Stimulated activated naive CD8-positive, alpha-beta T cell treated with anti-CD3 and anti-CD28 coated beads, Interleukin-15, Interleukin-2, amounts not matched to agents 100 ng/mL and 50 ng/mL, for 24 hours (primary cell): Measurements from ENCODE around the gene GMPPB.
A peak's percentile ranks its signal among the peaks of the same experiment; 100 is the strongest.

Experiments used
- H3K27ac Mint-ChIP-seq: one replicate; pipeline ENCODE4 v1.8.0; 2021; ENCODE audit warnings: mild to moderate bottlenecking, mixed read lengths
- H3K27me3 Mint-ChIP-seq: one replicate; pipeline ENCODE4 v1.8.0; 2021; ENCODE audit warnings: mixed read lengths
- H3K36me3 Mint-ChIP-seq: one replicate; pipeline ENCODE4 v1.8.0; 2021; ENCODE audit warnings: low read depth, mixed read lengths
- H3K4me1 Mint-ChIP-seq: one replicate; pipeline ENCODE4 v1.8.0; 2021; ENCODE audit warnings: low read depth, mixed read lengths
- H3K4me3 Mint-ChIP-seq: one replicate; pipeline ENCODE4 v1.8.0; 2021; ENCODE audit warnings: mild to moderate bottlenecking, mixed read lengths
- H3K9me3 Mint-ChIP-seq: one replicate; pipeline ENCODE4 v1.8.0; 2021; ENCODE audit warnings: mixed read lengths

GMPPB gene

DNA sequence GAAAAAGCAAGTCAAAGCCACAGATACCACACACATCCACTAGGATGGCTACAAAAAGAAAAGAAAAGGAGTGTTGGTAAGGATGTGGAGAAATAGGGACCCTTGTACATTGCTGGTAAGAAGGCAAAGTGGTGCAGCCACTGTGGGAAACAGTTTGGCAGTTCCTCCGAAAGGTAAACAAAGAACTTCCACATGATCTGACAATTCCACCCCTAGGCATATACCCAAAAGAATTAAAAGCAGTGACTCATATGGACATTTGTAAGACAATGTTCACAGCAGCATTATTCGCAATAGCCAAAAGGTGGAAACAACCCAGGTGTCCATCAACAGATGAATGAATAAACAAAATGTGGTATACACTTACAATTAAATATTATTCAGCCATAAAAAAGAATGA lies 22.2 kb upstream of the GMPPB start:
- peaks cover 39% of the 10 kb centered on the region for H3K36me3 Mint-ChIP-seq
- H3K27ac Mint-ChIP-seq, result no peak overlapping the region
- no peak overlapping the region for H3K4me3 Mint-ChIP-seq
- H3K4me1 Mint-ChIP-seq, result no peaks in the 10 kb centered on the region
- H3K27me3 Mint-ChIP-seq, result no peaks in the 10 kb centered on the region
- H3K9me3 Mint-ChIP-seq, result no peaks in the 10 kb centered on the region

DNA sequence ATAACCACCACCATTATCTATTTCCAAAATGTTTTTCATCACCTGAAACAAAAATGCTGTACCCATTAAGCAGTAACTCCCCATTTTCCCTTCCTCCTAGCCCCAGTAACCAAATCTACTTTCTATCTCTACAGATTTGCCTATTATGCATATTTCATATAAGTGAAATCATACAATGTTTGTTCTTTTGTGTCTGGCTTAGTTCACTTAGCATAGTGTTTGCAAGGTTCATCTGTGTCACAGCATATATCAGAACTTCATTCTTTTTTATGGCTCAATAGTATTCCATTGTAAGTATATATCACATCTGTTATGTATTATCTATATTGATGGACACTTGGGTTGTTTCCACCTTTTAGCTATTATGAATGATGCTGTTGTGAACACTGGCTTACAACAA lies 16.7 kb upstream of the GMPPB start:
- Mint-ChIP-seq H3K36me3 (peaks cover 41% of the 10 kb centered on the region), H3K27ac (no peak overlapping the region), H3K27me3 (no peaks in the 10 kb centered on the region), H3K4me1 (no peaks in the 10 kb centered on the region), H3K9me3 (no peaks in the 10 kb centered on the region), H3K4me3 (no peak overlapping the region)

DNA sequence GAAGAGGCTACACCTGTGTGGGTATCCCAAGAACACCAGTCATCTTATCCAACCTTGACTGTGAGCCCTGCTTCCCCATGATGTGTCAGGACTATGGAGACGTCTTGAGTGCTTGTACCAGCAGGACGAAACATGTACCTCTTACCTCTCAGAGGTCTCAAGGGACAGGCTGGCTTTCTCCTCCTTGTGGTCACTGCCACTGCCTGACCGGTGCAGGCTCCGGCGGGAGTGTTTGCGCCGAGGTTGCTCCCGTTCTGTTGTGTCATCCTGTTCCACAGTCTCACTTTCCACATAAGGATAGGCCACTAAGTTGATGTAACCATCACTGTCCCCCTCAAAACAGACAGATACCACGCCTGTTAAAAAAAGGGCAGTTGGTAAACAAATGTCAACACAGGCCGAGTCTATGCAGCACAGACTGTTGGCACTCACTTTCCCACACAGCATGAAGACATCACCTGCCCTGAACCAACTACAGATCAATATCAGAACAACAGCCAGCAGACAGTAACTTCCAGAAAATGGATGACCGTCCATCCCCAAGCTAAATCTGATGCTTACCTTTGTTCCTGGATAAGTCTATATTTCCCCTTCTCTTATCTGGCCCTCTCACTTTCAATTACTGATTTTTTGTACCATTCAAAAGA lies 14.4 kb upstream of the GMPPB start:
- peaks cover 37% of the 10 kb centered on the region for H3K36me3 Mint-ChIP-seq
- H3K4me1 Mint-ChIP-seq, result no peaks in the 10 kb centered on the region
- H3K4me3 Mint-ChIP-seq, result no peak overlapping the region
- no peak overlapping the region for H3K27ac Mint-ChIP-seq
- H3K9me3 Mint-ChIP-seq, result no peaks in the 10 kb centered on the region
- no peaks in the 10 kb centered on the region for H3K27me3 Mint-ChIP-seq

DNA sequence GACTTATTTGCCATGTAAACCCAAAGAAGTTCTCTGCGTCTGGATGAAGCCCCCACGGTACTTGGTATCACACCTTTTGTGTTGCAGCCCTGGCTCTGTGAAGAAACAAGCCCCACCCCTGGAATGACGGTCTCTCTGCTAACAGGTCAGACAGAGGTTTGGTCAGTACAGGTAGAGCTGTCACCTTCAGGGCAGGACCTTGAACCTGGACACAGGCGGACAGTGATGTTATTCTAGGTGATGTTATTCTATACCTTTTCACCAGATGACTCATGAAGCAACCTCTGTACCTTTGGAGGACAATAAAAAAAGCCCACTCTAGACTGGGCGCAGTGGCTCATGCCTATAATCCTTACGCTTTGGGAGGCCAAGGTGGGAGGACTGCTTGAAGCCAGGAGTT lies 11.0 kb upstream of the GMPPB start:
- Mint-ChIP-seq H3K4me1 (no peaks in the 10 kb centered on the region), H3K27me3 (no peaks in the 10 kb centered on the region), H3K4me3 (no peak overlapping the region), H3K36me3 (peaks cover 58% of the 10 kb centered on the region), H3K9me3 (no peaks in the 10 kb centered on the region), H3K27ac (no peak overlapping the region)

DNA sequence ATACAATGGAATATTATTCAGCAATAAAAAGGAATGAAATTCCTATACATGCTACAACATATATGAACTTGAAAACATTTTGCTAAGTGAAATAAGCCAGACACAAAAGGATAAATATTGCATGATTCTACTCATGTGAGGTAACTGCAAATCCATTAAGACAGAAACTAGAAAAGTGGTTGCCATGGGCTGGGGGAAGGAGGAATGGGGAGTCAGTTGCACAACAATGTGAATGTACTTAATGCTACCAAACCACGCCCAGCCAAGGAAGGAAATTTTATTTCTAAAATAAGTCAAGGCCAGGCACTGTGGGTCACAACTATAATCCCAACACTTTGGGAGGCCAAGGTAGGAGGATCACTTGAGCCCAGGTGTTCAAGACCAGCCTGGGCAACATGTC lies 9.8 kb upstream of the GMPPB start:
- Mint-ChIP-seq H3K4me3 (no peak overlapping the region), H3K36me3 (peaks cover 55% of the 10 kb centered on the region), H3K27ac (no peak overlapping the region), H3K9me3 (no peaks in the 10 kb centered on the region), H3K27me3 (no peaks in the 10 kb centered on the region), H3K4me1 (no peaks in the 10 kb centered on the region)

DNA sequence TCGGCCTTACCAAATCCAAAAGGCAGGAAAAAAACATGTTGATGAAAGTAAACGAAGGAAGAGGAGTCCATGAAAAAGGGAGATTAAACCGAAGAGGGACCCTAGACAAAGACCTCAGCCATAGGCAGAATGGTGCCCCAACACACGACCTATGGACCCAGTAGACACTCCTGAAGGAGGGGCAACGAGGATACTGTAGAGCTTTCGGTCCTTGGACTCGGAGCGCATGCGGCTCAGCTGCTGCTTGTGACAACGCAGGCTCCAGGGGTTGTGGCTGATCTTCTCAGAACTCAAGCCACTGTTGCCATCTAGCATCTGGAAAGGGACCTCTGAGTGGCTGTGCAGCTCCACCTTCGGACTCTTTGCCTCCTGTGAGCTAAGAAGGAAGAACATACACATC lies 8.8 kb upstream of the GMPPB start:
- Mint-ChIP-seq H3K27me3 (no peaks in the 10 kb centered on the region), H3K36me3 (peaks cover 48% of the 10 kb centered on the region), H3K9me3 (no peaks in the 10 kb centered on the region), H3K4me3 (no peak overlapping the region), H3K4me1 (no peaks in the 10 kb centered on the region), H3K27ac (no peak overlapping the region)

DNA sequence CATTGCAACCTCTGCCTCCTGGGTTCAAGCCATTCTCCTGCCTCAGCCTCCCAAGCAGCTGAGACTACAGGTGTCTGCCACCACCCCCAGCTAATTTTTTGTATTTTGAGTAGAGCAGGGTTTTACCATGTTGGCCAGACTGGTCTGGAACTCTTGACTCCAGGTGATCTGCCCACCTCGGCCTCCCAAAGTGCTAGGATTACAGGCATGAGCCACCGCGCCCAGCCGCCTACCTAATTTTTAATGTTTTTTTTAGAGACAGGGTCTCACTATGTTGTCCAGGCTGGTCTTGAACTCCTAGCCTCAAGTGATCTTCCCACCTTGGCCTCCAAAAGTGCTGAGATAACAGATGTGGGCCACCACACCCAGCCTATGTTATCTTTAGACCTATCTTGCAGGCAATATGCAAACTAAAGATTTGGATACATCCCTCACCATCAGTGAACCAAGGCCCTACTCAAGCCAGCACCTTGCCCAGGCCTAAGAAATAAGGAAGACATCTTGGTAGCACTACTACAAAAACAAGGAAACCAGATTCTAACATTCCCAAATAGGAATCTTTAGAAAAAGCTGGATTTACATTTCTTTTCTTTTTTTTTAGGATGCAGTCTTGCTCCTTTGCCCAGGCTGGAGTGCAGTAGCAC lies 6.3 kb upstream of the GMPPB start:
- H3K27me3 Mint-ChIP-seq, result no peaks in the 10 kb centered on the region
- H3K4me1 Mint-ChIP-seq, result no peaks in the 10 kb centered on the region
- no peaks in the 10 kb centered on the region for H3K9me3 Mint-ChIP-seq
- peaks cover 31% of the 10 kb centered on the region for H3K36me3 Mint-ChIP-seq
- no peak overlapping the region for H3K4me3 Mint-ChIP-seq
- no peak overlapping the region for H3K27ac Mint-ChIP-seq

DNA sequence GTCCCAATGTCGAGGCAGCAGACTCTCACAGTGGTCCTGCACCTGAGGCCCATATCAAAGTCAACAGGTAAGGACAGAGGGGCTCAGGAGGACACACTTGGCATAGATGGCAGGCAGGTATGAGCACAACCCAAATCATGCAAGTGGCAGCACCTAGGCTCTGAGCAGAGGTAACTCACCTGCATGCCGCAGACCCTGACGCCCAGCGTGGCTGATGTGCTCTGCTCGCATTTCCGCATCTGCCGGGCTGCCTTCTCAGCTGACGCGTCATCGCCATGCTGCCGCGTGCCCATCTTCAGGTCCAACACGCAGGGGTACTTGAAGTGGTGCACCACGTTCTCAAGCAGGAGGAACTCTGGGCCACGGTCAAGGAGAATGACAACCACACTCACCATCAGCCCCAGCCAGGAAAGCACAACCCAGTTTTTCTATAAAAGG lies 4.2 kb upstream of the GMPPB start:
- Mint-ChIP-seq H3K9me3 (no peaks in the 10 kb centered on the region), H3K27me3 (no peaks in the 10 kb centered on the region), H3K27ac (no peak overlapping the region), H3K4me1 (peaks cover 9% of the 10 kb centered on the region), H3K36me3 (peaks cover 23% of the 10 kb centered on the region), H3K4me3 (no peak overlapping the region)

DNA sequence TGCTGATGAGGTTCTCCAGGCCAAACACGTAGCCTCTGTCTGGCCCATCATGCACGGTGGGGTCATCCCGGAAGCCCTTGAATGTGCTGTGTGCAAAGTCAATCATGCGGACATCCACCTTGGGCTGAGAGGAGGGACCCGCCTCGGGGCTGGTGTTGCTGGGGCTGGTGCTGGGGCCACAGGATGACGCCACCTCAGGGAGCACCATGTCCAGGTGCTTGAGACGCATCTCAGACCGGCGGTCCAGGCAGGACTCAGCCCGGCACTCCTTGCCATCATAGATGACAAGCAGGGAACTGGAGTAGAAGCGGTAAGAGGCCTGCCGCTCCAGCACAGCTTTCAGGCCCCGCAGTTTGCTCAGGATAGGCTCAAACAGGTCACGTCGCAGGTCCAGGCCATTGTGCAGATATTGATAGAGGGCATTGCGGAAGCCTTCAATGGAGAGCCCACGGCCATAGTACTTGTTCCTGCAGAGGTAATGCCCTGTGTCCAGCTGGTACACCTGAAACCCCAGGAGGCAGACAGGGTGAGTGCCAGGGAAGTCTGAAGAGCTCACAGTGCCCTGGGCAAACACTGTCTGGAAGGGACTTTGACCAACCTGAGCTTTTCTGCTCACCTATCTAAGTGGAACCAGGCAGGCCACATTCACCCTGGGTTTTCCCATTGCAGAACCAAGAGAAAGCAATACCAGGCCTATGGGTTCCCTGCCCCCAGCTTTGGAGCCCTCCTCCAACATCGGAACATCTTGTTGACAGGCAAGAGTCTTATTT lies 3.6 kb upstream of the GMPPB start:
- no peak overlapping the region for H3K27ac Mint-ChIP-seq
- H3K9me3 Mint-ChIP-seq, result no peaks in the 10 kb centered on the region
- no peak overlapping the region for H3K4me3 Mint-ChIP-seq
- H3K27me3 Mint-ChIP-seq, result no peaks in the 10 kb centered on the region
- peaks cover 15% of the 10 kb centered on the region for H3K4me1 Mint-ChIP-seq
- peaks cover 22% of the 10 kb centered on the region for H3K36me3 Mint-ChIP-seq

DNA sequence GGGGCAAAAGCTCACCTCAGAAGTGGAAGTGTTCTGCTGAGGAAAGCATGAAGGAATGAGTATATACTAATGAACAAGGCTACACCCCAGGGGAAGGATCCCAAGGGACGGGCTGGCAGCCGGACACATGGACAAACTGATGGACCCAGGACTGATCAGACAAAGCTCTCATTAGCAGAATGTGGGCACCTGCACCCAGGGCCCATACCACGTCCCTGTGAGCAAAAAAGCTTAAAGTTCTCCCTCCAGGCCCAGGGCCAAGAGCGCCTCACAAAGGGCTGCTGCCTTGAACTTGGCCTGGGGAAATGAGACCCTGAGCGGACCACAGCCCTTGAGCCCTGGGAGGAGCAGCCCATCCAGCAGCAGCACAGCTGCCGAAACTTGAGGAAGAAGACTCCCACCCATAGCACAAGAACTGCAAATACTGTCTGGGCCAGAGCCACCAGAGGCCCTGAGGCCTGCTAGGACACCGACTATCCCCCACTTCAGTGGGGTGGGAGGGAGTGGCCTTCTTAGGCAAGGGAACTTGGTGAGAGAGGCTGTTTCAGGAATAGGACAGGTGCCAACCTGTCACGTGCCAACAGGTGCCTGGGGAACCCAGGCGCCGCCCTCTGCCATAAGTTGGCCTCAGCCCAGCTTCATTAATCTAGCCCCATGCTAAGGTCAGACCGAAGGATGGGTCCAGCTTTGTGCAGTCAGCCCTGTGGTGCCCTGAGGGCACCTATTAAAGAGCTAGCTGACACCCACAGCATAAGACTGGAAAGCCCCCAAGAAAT lies 2.3 kb upstream of the GMPPB start:
- Mint-ChIP-seq H3K27ac (peak overlapping the region; percentile 61), H3K4me1 (peaks cover 21% of the 10 kb centered on the region), H3K4me3 (no peak overlapping the region), H3K9me3 (no peaks in the 10 kb centered on the region), H3K27me3 (no peaks in the 10 kb centered on the region), H3K36me3 (peaks cover 18% of the 10 kb centered on the region)

DNA sequence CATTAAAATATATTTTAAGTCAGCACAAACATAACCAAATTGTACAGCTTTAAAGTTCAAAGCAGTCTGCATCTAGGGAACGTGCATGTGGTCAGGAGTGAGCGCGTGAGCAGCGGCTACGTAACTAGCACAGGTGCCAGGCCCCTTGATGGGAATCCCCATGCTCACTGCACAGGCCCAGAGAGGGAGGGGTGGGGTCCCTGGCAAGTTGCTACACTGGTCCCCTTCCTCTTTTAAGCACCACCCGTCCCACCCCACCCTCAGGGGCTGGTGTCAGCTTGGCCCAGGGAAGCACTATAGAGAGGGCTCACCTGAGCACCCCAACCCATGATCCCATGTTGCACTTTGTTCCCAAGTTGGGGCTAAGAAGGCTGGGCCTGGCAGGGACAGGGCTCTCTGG lies 835 bp upstream of the GMPPB start:
- peaks cover 13% of the 10 kb centered on the region for H3K36me3 Mint-ChIP-seq
- H3K27ac Mint-ChIP-seq, result peak overlapping the region; percentile 97
- no peaks in the 10 kb centered on the region for H3K27me3 Mint-ChIP-seq
- H3K4me1 Mint-ChIP-seq, result peaks cover 34% of the 10 kb centered on the region
- peak overlapping the region; percentile 94 for H3K4me3 Mint-ChIP-seq
- H3K9me3 Mint-ChIP-seq, result no peaks in the 10 kb centered on the region

DNA sequence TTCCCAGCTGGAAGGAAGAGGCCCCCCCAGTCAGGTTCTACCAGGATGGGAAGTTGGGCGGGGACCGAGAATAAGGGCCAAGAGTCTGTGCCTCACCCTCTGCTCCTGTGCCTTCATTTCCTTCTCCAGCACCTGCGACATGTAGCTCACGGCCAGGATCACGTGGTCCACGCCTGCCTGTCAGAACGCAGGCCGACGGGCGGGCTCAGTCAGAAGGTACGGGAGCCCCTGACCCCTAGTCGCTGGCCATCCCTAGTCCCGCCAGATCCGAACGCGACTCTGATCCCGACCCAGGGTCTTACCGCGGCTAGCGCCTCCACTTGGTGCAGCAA lies 489 bp downstream of the GMPPB start:
- no peaks in the 10 kb centered on the region for H3K27me3 Mint-ChIP-seq
- peak overlapping the region; percentile 94 for H3K4me3 Mint-ChIP-seq
- H3K4me1 Mint-ChIP-seq, result peaks cover 45% of the 10 kb centered on the region
- H3K36me3 Mint-ChIP-seq, result peaks cover 17% of the 10 kb centered on the region
- peak overlapping the region; percentile 97 for H3K27ac Mint-ChIP-seq
- no peaks in the 10 kb centered on the region for H3K9me3 Mint-ChIP-seq

DNA sequence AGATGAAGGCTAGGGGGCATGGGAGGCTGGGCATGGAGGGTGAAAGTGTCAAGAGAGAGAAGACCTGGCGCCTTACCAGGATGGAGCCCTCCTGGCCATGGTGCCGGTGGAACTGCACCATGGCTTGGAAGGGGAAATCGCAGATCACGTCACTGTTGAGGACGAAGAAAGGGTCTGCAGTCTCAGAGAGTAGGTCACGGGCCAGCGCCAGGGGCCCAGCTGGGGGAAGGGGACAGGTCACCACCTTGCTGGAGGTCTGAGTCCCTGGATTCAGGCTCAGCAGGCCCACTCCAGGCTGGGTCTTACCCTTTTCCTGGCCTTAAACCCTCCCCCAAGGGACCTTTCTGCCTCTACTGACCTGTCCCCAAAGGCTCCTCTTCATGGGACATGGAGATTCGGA lies 855 bp downstream of the GMPPB start:
- H3K4me3 Mint-ChIP-seq, result peak overlapping the region; percentile 94
- peak overlapping the region; percentile 97 for H3K27ac Mint-ChIP-seq
- H3K36me3 Mint-ChIP-seq, result peaks cover 17% of the 10 kb centered on the region
- peaks cover 45% of the 10 kb centered on the region for H3K4me1 Mint-ChIP-seq
- H3K27me3 Mint-ChIP-seq, result no peaks in the 10 kb centered on the region
- H3K9me3 Mint-ChIP-seq, result no peaks in the 10 kb centered on the region

DNA sequence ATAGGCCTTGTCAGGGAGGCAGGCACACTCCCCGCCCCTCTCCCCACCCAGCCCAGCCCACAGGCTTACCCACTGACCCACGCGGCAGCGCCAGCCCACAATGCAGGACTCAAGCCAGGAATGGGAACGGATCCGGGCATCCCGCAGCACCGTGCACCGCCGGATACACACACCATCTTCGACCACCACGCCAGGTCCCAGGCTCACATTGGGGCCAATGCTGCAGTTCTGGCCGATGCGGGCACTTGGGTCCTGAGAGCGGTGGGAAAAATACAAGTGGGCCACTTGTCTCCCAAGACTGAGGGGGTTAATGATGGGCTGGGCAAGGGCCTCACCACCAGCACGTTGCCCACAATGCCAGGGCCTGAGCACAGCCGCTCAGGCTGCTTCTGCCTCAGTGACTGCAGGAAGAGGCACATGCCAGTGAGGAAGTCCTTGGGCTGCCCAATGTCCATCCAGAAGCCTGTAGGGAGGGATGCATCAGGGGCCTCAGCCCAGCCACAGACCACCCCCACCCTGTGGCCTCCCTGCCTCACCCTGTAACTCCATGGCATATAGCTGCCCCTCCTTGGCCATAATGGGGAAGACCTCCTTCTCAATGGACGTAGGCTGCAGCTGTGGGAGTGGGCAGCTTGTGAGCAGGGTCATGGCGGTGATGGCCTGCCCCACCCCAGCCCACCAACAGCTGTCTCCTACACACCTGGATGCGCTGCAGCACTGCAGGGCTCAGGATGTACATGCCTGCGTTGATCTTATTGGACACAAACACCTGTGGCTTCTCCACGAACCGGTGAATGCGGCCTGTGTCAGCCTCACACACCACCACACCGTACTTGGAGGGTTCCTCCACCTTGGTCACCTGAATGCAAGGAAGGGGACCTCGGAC lies 1.6 kb downstream of the GMPPB start:
- no peaks in the 10 kb centered on the region for H3K9me3 Mint-ChIP-seq
- H3K36me3 Mint-ChIP-seq, result peaks cover 17% of the 10 kb centered on the region
- peaks cover 45% of the 10 kb centered on the region for H3K4me1 Mint-ChIP-seq
- no peaks in the 10 kb centered on the region for H3K27me3 Mint-ChIP-seq
- peak overlapping the region; percentile 94 for H3K4me3 Mint-ChIP-seq
- peak overlapping the region; percentile 97 for H3K27ac Mint-ChIP-seq
